Body of pancreas (tissue), 4 donors: Measurements from ENCODE around the gene IFIH1.

ENCODE experiments used
- POLR2A ChIP-seq, 3 donors: fragments of 450-650 bp; IDR thresholded peaks; one replicate each; pipeline ENCODE4 v1.6.1; 2016; ENCODE audit warnings: antibody characterized with exemption in 3 of 3, mild to moderate bottlenecking in 2 of 3
- TF ChIP-seq, protein P1 (sequence below), 7 experiments: fragments of 450-650 bp in 4 of 7; fragments of 200-600 bp in 3 of 7; sonication (generic) in 3 of 7; IDR thresholded peaks; one replicate each; pipeline ENCODE4 v1.5.1; 2016 to 2019; ENCODE audit warnings: antibody characterized with exemption in 7 of 7

DNA sequence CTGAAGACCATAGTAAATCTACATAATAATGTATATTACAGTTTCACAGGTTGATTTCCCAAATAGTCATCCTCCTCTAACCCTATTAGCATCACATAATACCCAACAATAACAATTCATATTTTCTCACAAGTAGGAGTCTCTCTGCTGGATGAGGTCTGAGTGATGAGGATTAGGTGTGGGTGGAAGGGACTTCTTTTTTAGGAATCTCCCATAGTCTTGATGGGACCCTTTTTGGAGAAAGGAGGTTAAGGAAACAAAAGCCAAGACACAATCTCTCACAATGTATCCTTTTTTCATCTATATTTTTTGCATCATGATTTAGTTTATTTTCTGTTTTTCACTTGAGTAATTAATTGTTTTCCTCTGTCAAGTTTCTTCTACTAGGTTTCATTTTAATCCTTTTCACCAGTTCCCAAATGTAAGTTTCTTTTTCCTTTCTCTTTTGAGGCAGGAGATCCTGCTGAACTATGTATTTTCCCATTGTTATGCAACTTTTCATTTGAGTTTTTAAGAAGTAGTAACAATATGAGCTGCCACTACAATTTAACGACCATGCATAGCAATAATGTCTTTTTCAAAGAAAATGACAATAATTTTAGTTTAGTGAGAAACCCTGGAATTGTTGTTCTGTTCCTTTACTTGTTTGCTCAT lies 2.5 kb upstream of the IFIH1 start:
- TF ChIP-seq, protein P1, sequence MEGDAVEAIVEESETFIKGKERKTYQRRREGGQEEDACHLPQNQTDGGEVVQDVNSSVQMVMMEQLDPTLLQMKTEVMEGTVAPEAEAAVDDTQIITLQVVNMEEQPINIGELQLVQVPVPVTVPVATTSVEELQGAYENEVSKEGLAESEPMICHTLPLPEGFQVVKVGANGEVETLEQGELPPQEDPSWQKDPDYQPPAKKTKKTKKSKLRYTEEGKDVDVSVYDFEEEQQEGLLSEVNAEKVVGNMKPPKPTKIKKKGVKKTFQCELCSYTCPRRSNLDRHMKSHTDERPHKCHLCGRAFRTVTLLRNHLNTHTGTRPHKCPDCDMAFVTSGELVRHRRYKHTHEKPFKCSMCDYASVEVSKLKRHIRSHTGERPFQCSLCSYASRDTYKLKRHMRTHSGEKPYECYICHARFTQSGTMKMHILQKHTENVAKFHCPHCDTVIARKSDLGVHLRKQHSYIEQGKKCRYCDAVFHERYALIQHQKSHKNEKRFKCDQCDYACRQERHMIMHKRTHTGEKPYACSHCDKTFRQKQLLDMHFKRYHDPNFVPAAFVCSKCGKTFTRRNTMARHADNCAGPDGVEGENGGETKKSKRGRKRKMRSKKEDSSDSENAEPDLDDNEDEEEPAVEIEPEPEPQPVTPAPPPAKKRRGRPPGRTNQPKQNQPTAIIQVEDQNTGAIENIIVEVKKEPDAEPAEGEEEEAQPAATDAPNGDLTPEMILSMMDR (IDR thresholded peaks at IDR 0.05), result no peak
- TF ChIP-seq POLR2A (IDR thresholded peaks at IDR 0.05), result no peak
